CD1c-positive myeloid dendritic cell (primary cell): ENCODE results near the gene CORO1C.
"Not testable (repeated sequence)": the region's sequence is repeated elsewhere in the genome, so short reads cannot be mapped to it uniquely, and the experiment has no call there.

Source experiments
- DNase-seq: peaks from one replicate; pipeline ENCODE4 v3.0.0-alpha.2; 2016; ENCODE audit errors: extremely low spot score

CORO1C gene

DNA sequence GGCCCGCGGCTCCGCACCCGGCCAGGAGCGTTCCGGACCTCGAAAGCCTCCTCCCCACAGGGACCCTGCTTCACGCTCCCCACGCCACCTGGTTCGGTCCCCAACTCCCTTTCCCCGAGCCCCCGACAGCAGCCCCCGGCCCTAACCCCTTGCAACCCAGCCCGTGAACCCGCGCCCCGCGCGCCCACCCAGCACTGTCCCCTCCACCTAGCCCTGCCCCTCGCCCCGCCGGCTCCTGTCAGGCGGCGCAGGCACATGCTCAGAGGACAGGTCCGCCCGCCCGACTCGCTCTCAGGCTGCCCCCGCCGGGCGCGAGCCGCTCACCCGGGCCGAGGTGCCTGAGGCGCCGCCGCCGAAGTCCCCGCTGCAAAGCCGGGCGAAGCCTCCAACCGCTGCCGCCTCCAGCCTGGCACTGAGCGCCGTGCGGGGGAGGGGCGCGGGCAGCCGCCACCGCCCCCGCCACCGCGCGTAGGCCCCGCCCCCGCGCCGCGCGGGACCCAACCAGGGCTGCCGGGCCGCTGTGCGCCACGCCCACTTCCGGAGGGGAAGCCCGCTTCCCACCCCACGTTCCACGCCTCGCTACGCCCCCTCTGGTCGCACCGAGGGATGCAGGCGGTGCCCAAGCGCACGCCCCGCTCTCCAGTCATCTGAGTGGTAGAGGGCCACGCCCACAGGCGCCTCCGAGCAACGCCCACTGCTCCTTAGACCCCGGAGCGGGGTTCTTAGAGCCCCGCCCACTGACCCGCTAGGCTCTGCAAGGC, at the start of gene CORO1C:
Gene CORO1C (minus strand): TSS at position 414 of the 761 bp plus-strand sequence. CDS start 30,200 bp downstream, outside the sequence.
- DNase-seq: peak; percentile 98

GRCh38 chr12:108779998-108780688, 48.8 kb upstream of the CORO1C start:
- DNase-seq: no peak

DNA sequence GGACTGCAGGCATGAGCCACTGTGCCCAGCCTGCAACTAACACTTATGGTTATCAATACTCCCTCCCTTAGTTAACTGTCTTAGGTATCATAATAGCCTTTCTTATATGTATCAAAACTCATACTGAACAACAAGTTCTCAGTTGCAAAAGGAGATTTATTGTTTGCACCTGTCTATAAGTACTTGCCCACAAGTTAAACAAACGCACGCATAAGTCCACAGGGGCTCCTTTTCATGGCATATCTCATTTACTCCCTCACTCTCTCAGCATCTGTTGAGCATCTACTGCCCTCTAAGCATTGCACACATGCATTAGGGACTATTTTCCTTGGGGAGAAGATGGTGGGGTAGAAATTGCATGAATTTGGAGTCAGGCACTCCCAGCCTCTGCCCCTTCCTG, 46.7 kb upstream of the CORO1C start:
- DNase-seq: no peak

DNA sequence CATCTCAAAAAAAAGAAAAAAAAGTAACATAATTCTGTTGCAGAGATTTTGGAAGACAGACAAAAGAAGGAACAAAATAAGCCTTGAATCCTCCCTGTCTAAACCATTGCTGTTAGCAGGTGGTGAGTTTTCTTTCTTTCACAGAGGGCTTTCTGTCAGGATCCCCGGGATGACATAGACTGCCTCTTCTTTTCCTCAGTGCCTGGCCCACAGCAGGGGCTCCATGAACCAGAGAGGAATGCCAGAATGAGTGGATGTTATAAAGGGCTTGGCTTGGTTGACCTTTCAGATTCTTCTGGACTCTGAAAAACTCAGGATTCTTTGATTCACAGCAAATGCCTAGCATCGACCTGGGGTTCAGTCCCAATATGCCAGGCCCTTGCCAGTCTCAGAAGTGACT, 45.8 kb upstream of the CORO1C start:
- DNase-seq: no peak

DNA sequence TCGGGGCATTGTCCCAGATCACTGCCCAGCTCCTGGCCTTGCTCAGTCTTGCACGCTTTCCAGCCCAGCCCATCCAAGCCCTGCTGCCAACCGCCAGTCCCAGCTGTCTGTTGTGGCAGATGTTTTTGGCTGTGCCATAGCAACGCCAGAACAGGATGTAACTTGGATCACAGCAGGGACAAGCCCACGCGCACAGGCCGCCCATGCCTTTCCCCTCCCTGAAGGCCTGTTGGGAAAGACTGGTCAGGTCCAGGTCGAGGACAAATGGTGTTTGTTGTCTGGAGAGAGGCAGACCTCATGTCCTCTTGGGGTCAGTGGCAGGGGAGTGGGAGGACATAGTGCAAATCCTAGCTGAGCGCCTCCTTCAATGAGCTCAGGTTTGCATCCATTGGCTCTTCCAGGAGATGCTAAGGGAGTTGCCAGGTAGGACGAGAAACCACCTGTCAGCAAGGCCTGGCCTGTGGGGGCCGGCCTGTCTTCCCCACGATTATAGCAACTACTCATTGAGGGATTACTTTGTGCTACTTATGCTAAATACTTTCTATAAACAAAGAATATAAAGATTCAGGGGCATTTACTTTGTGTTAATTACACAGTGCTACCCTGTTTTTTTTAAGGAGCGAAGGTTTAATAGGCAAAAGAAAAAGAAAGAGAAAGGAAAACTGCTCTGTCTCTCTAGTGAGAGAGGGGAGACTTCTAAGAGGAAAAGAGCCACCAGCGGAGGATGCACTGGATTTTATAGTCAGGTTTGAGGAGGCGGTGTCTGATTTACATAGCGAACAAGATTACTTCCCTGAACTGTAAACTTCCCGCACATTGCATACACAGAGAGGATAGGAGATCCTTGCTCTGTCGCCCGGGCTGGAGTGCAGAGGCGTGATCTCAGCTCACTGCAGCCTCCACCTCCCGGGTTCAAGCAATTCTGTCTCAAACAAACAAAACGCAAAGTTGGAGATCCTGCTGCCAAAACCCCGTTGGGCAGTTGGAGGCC, 42.8 kb upstream of the CORO1C start:
- DNase-seq: peak; percentile 90

- DNase-seq: no peak
Measured at GRCh38 chr12:108772891-108773797, 41.8 kb upstream of the CORO1C start.

- DNase-seq: no peak
Measured at GRCh38 chr12:108772247-108772646, 40.9 kb upstream of the CORO1C start.

- not testable (repeated sequence) for DNase-seq
Measured at GRCh38 chr12:108771835-108772234, 40.5 kb upstream of the CORO1C start.

GRCh38 chr12:108770963-108771362, 39.6 kb upstream of the CORO1C start:
- DNase-seq: no peak

DNA sequence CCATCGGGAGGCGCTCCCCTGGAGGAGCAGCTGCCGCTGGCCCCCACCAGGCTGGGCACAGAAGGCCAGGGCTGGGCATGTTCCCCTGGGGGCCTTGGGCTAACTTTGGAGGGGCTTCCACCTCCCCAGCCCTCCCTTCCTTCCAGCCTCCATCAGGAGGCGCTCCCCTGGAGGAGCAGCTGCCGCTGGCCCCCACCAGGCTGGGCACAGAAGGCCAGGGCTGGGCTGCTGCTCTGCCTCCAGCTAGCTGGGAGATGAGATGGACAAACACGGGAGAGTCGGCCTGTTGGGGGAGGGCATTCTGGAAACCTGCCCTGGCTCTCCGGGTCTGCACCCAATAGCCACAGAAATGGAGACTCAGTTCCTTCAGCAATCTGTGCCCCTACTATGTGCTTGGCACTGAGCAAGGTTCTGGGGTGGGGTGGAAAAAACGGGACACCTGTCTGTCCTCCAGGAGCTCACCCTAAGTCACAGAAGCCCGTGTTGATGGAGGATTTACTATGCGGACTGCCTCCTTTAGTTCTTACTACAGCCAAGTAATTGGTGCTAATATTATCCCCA, 39.0 kb upstream of the CORO1C start:
- DNase-seq: no peak

DNA sequence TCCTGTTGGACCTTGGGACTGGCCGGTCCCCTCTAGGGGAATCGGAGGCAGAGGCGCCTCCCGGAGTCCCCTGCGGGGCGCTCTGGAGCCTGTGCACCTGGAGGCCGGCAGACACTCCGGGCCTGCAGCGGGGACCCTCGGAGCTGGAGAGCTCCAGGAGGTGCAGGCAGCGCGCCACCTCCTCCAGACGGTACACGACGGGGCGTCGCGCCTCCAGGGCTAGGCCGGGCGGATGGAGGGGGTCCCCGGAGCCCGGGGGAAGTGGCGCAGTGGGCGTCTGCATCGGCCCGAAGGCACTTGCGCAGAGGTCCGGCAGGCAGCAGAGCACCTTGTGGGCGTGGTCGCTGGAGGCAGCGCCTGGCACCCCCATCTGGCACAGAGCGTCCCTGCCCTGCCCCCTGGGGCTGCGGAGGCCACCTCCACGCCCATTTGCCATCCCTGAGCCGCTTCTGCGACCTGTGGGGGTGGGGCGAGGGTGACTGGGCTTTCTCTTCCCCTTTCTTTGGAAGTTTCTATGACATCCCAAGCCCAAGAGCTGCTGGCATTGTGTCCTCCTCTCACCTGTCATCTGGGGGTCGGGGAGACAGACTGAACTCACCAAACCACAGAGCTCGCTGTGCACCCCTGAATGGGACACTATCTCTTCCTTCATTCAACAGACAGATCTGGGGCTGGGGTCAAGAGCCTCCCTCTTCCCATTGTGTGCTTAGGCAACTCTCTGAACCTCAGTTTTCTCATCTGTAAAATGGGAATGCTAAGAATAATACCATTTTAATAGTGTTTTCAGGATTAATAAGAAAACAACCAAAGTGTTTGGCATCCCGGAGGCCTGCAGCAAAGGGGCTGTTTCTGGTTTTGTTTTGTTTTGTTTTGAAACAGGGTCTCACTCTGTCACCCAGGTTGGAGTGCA, 37.5 kb upstream of the CORO1C start:
- peak; percentile 85 for DNase-seq

DNA sequence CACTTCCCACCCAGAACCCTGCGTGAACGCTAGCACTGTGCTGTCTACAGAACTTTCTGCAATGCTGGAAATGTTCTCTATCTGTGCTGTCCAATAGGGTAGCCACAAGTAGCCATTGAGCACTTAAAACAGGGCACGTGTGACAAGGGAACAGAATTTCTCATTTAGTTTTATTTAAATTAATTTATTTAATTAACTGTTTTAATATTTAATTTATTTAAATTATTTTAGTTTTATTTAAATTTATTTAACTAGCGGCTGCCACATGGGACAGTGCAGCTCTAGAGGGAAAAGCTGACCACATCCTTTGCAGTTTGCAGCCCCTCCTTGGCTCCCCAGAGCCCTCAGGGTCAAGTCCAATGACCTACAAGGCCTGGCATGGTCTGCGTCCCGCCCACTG, 35.0 kb upstream of the CORO1C start:
- DNase-seq: no peak

- no peak for DNase-seq
Measured at GRCh38 chr12:108765289-108765764, 34.0 kb upstream of the CORO1C start.

GRCh38 chr12:108764540-108765288, 33.4 kb upstream of the CORO1C start:
- no peak for DNase-seq

GRCh38 chr12:108761226-108761625, 29.9 kb upstream of the CORO1C start:
- no peak for DNase-seq

DNA sequence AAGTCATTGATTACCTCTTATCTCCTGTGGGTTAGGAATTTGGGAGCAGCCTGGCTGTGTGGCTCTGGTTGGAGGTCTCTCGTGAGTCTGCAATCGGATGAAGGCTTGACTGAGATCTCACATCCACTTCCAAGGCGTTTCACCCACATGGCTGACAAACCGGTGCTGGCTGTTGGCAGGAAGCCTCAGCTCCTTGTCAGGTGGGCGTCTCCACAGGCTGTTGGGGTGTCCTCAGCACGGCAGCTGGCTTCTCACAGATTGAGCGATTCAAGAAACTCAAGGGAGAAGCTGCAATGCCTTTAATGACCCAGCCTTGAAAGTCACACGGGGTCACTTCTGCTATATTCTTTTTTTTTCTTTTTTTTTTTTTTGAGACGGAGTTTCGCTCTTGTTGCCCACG, 28.6 kb upstream of the CORO1C start:
- DNase-seq: peak; percentile 55

DNA sequence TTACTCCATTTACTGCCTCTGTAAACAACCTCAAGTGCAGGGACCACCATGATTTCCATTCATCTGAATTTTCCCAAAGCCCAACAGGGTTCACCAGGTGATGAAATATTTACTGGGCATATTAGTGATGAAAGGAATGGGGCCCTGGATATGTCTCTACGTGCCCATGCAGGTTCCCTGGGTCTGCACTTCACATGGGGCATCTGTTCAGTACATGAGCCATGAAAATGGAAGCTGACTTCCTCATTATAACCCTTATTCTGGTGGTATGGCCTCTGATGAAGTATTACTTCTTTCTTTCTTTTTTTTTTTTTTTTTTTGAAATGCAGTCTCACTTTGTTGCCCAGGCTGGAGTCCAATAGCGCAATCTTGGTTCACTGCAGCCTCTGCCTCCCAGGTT, 26.5 kb upstream of the CORO1C start:
- DNase-seq: no peak

- no peak for DNase-seq
Measured at GRCh38 chr12:108756421-108756820, 25.1 kb upstream of the CORO1C start.

DNA sequence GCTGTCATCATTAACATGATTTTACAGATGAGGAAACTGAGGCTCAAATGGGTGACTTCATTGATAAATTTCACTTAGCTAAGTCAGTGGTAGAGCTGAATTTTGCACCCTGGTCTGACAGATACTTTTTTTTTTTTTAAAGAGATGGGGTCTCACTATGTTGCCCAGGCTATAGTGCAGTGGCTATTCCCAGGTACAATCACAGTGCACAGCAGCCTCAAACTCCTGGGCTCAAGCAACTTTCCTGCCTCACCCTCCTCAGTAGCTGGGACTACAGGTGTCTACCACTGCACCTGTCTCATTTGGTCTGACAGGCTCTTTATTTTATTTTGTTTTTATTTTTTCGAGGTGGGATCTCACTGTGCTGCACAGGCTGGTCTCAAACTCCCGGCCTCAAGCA, 24.2 kb upstream of the CORO1C start:
- DNase-seq: no peak
